Choroid plexus epithelial cell (primary cell): ENCODE results near the gene PPFIA3.
A peak's percentile ranks its signal among the peaks of the same experiment; 100 is the strongest.
"Not testable (repeated sequence)": the region's sequence is repeated elsewhere in the genome, so short reads cannot be mapped to it uniquely, and the experiment has no call there.

Experiments
- DNase-seq: peaks from one replicate; pipeline ENCODE4 v3.0.0-alpha.2; 2010; ENCODE audit warnings: low read depth
- H3K4me3 ChIP-seq: 2 replicates; pipeline ENCODE4 v1.5.1; 2011; ENCODE audit warnings: low read depth, mild to moderate bottlenecking, control low read depth, low read length, moderate library complexity
- CTCF ChIP-seq: conservative IDR thresholded peaks from 2 replicates; pipeline ENCODE4 v1.5.1; 2011; ENCODE audit warnings: low read depth, mild to moderate bottlenecking, control low read depth, inconsistent platforms, low read length, moderate library complexity

PPFIA3 gene

GRCh38 chr19:49118565-49119410 is 556 bp upstream of the PPFIA3 start, which contains the start of gene C19orf73:
Gene C19orf73, minus strand, starts transcription at chr19:49119143. Its CDS starts 121 bp downstream, at chr19:49119022.
- peak; percentile 96 for DNase-seq
- TF ChIP-seq CTCF, result no peak
- H3K4me3 ChIP-seq, result peak within 1 kb of the TSS; percentile 73

- TF ChIP-seq CTCF, result no peak
- H3K4me3 ChIP-seq, result no peak overlapping the region
- DNase-seq, result no peak
Measured at GRCh38 chr19:49120325-49120683, 960 bp downstream of the PPFIA3 start.

GRCh38 chr19:49120868-49121267 is 1.5 kb downstream of the PPFIA3 start:
- no peak for TF ChIP-seq CTCF
- no peak for DNase-seq
- no peak overlapping the region for H3K4me3 ChIP-seq

- not testable (repeated sequence) for H3K4me3 ChIP-seq
- DNase-seq, result peak; percentile 52
Measured at GRCh38 chr19:49121841-49122240, 2.5 kb downstream of the PPFIA3 start.

GRCh38 chr19:49123285-49123684 is 3.9 kb downstream of the PPFIA3 start:
- not testable (repeated sequence) for DNase-seq, H3K4me3 ChIP-seq

GRCh38 chr19:49125025-49125731 is 5.8 kb downstream of the PPFIA3 start:
- H3K4me3 ChIP-seq, result no peak overlapping the region
- DNase-seq, result no peak

GRCh38 chr19:49126575-49126974 is 7.2 kb downstream of the PPFIA3 start:
- no peak overlapping the region for H3K4me3 ChIP-seq
- no peak for DNase-seq
- TF ChIP-seq CTCF, result no peak

More at GRCh38 chr19:49125025-49125731, 5.8 kb downstream of the PPFIA3 start:
- TF ChIP-seq CTCF, result no peak

- DNase-seq, H3K4me3 ChIP-seq: not testable (repeated sequence)
Measured at GRCh38 chr19:49127225-49127624, 7.9 kb downstream of the PPFIA3 start.
